RCC 7860 (cell line): Measurements from ENCODE around the gene LIMD2.
A peak's percentile ranks its signal among the peaks of the same experiment; 100 is the strongest.
"Not testable (repeated sequence)": the region's sequence is repeated elsewhere in the genome, so short reads cannot be mapped to it uniquely, and the experiment has no call there.

Source experiments
- DNase-seq: peaks from one replicate; pipeline ENCODE4 v3.0.0-alpha.2; 2015; ENCODE audit warnings: low spot score
- FAIRE-seq: peaks from 2 replicates; lab custom pipeline; 2012; peaks lifted over from hg19 to GRCh38; lab: Jason Lieb, UNC

LIMD2 gene

GRCh38 chr17:63699638-63700527 lies at the start of gene LIMD2:
LIMD2 (minus strand) TSS chr17:63700125; CDS start chr17:63699298, 827 bp downstream.
- no peak for DNase-seq
- no peak for FAIRE-seq

- FAIRE-seq, result peak; percentile 68
- peak; percentile 96 for DNase-seq
Measured at GRCh38 chr17:63741408-63742173, 41.7 kb upstream of the LIMD2 start, which contains the start of gene STRADA. STRADA (minus strand) TSS chr17:63741799; CDS start chr17:63728369, 13,430 bp downstream.

GRCh38 chr17:63741143-63741407 lies 41.1 kb upstream of the LIMD2 start:
- DNase-seq (no peak), FAIRE-seq (no peak)

GRCh38 chr17:63740464-63741142 lies 40.7 kb upstream of the LIMD2 start:
- no peak for FAIRE-seq

GRCh38 chr17:63735691-63736090 lies 35.8 kb upstream of the LIMD2 start:
- FAIRE-seq (no peak), DNase-seq (no peak)

More at GRCh38 chr17:63740464-63741142, 40.7 kb upstream of the LIMD2 start:
- no peak for DNase-seq

- FAIRE-seq, result no peak
- DNase-seq, result no peak
Measured at GRCh38 chr17:63722403-63722802, 22.5 kb upstream of the LIMD2 start.

GRCh38 chr17:63720194-63720593 lies 20.3 kb upstream of the LIMD2 start:
- not testable (repeated sequence) for FAIRE-seq, DNase-seq

- no peak for FAIRE-seq
Measured at GRCh38 chr17:63718988-63719387, 19.1 kb upstream of the LIMD2 start.

GRCh38 chr17:63716426-63716825 lies 16.5 kb upstream of the LIMD2 start:
- no peak for FAIRE-seq

More at GRCh38 chr17:63718988-63719387, 19.1 kb upstream of the LIMD2 start:
- no peak for DNase-seq

GRCh38 chr17:63714550-63715277 lies 14.8 kb upstream of the LIMD2 start:
- FAIRE-seq (no peak), DNase-seq (no peak)

More at GRCh38 chr17:63716426-63716825, 16.5 kb upstream of the LIMD2 start:
- DNase-seq, result no peak

GRCh38 chr17:63709110-63709509 lies 9.2 kb upstream of the LIMD2 start:
- DNase-seq (no peak), FAIRE-seq (no peak)

- DNase-seq (no peak), FAIRE-seq (no peak)
Measured at GRCh38 chr17:63707151-63707550, 7.2 kb upstream of the LIMD2 start.

- FAIRE-seq, result no peak
- DNase-seq, result no peak
Measured at GRCh38 chr17:63706336-63707082, 6.6 kb upstream of the LIMD2 start.

- FAIRE-seq (no peak), DNase-seq (no peak)
Measured at GRCh38 chr17:63705657-63706056, 5.7 kb upstream of the LIMD2 start.

GRCh38 chr17:63704836-63705235 lies 4.9 kb upstream of the LIMD2 start:
- no peak for DNase-seq
- FAIRE-seq, result no peak

GRCh38 chr17:63704259-63704576 lies 4.3 kb upstream of the LIMD2 start:
- no peak for DNase-seq
- no peak for FAIRE-seq

- FAIRE-seq (no peak), DNase-seq (no peak)
Measured at GRCh38 chr17:63703556-63704258, 3.8 kb upstream of the LIMD2 start.

- DNase-seq, result no peak
- no peak for FAIRE-seq
Measured at GRCh38 chr17:63703029-63703428, 3.1 kb upstream of the LIMD2 start.

- FAIRE-seq, result no peak
Measured at GRCh38 chr17:63702721-63703015, 2.7 kb upstream of the LIMD2 start.

More at GRCh38 chr17:63702721-63703015, 2.7 kb upstream of the LIMD2 start:
- no peak for DNase-seq
